Subcutaneous abdominal adipose tissue (tissue), 5 donors: ENCODE data around the gene SRP68.
A peak's percentile ranks its signal among the peaks of the same experiment; 100 is the strongest.

Experiments
- H3K27ac ChIP-seq: one replicate; pipeline ENCODE4 v1.7.0; 2013; ENCODE audit warnings: low read depth, mild to moderate bottlenecking, inconsistent platforms, low read length, moderate library complexity
- H3K27me3 ChIP-seq, 5 donors: one replicate each; pipeline ENCODE4 v1.7.0; 2013; ENCODE audit warnings: low read length in 5 of 5, inconsistent platforms in 1 of 5; ENCODE audit not compliant: control insufficient read depth in 5 of 5, insufficient read depth in 4 of 5
- H3K36me3 ChIP-seq, 5 donors: one replicate each; pipeline ENCODE4 v1.7.0; 2013; ENCODE audit warnings: low read length in 5 of 5; ENCODE audit not compliant: control insufficient read depth in 5 of 5, insufficient read depth in 5 of 5
- H3K4me1 ChIP-seq, 5 donors: one replicate each; pipeline ENCODE4 v1.7.0; 2013; ENCODE audit warnings: low read length in 5 of 5, mild to moderate bottlenecking in 3 of 5, moderate library complexity in 1 of 5; ENCODE audit not compliant: control insufficient read depth in 5 of 5, insufficient read depth in 5 of 5
- H3K4me3 ChIP-seq, 5 donors: one replicate each; pipeline ENCODE4 v1.7.0; 2013; ENCODE audit warnings: low read length in 5 of 5, low read depth in 1 of 5
- H3K9ac ChIP-seq, 5 donors: one replicate each; pipeline ENCODE4 v1.7.0; 2013; ENCODE audit warnings: low read length in 5 of 5, mild to moderate bottlenecking in 4 of 5, moderate library complexity in 3 of 5
- H3K9me3 ChIP-seq, 5 donors: one replicate each; pipeline ENCODE4 v1.7.0; 2013; ENCODE audit warnings: low read length in 5 of 5; ENCODE audit not compliant: control insufficient read depth in 5 of 5
- donor health status: healthy.
- donor health status: healthy.
- donor health status: healthy.
- donor health status: healthy.
- donor health status: healthy.

Gene SRP68

GRCh38 chr17:76104140-76104895 lies 32.0 kb upstream of the SRP68 start:
- no peaks in the 10 kb centered on the region for H3K27me3 ChIP-seq
- H3K9ac ChIP-seq = peak overlapping the region in 4 of 5 donors; percentile 53 to 96 (median 84)
- peak overlapping the region; percentile 72 for H3K27ac ChIP-seq
- H3K36me3 ChIP-seq = peaks cover 0 to 28% (median 17%) of the 10 kb centered on the region in 5 donors
- peak overlapping the region; percentile 63 to 94 (median 79) for H3K4me3 ChIP-seq
- no peaks in the 10 kb centered on the region for H3K9me3 ChIP-seq
- H3K4me1 ChIP-seq = peaks cover 6 to 22% (median 20%) of the 10 kb centered on the region in 5 donors

GRCh38 chr17:76103274-76104139 lies 31.2 kb upstream of the SRP68 start, which contains the start of gene EXOC7:
Gene EXOC7, minus strand, starts transcription at chr17:76103787. Its CDS starts 95 bp downstream, at chr17:76103692.
- peaks cover 3 to 32% (median 17%) of the 10 kb centered on the region in 5 donors for H3K36me3 ChIP-seq
- no peaks in the 10 kb centered on the region for H3K9me3 ChIP-seq
- peaks cover 6 to 22% (median 20%) of the 10 kb centered on the region in 5 donors for H3K4me1 ChIP-seq
- H3K4me3 ChIP-seq = peak within 1 kb of the TSS; percentile 63 to 99 (median 79)
- H3K27ac ChIP-seq = peak within 1 kb of the TSS; percentile 72
- H3K27me3 ChIP-seq = no peaks in the 10 kb centered on the region
- peak within 1 kb of the TSS; percentile 53 to 96 (median 87) for H3K9ac ChIP-seq

- peak overlapping the region; percentile 53 to 96 (median 87) for H3K9ac ChIP-seq
- peaks cover 6 to 22% (median 20%) of the 10 kb centered on the region in 5 donors for H3K4me1 ChIP-seq
- H3K36me3 ChIP-seq = peaks cover 3 to 36% (median 18%) of the 10 kb centered on the region in 5 donors
- no peaks in the 10 kb centered on the region for H3K27me3 ChIP-seq
- peak overlapping the region; percentile 63 to 99 (median 79) for H3K4me3 ChIP-seq
- H3K9me3 ChIP-seq = no peaks in the 10 kb centered on the region
- peak overlapping the region; percentile 72 for H3K27ac ChIP-seq
Measured at GRCh38 chr17:76102944-76103273, 30.6 kb upstream of the SRP68 start.

GRCh38 chr17:76097716-76098295 lies 25.5 kb upstream of the SRP68 start:
- Histone ChIP-seq H3K27me3 (no peaks in the 10 kb centered on the region), H3K9me3 (no peaks in the 10 kb centered on the region), H3K9ac (no peak overlapping the region), H3K27ac (no peak overlapping the region), H3K36me3 (peaks cover 7 to 79% (median 61%) of the 10 kb centered on the region in 5 donors), H3K4me3 (no peak overlapping the region), H3K4me1 (peaks cover 4 to 10% (median 7%) of the 10 kb centered on the region in 5 donors)

- H3K27me3 ChIP-seq = no peaks in the 10 kb centered on the region
- H3K9ac ChIP-seq = no peak overlapping the region
- H3K4me3 ChIP-seq = no peak overlapping the region
- H3K27ac ChIP-seq = no peak overlapping the region
- no peaks in the 10 kb centered on the region for H3K9me3 ChIP-seq
- H3K4me1 ChIP-seq = peaks cover 0 to 7% (median 0%) of the 10 kb centered on the region in 5 donors
- H3K36me3 ChIP-seq = peaks cover 7 to 83% (median 62%) of the 10 kb centered on the region in 5 donors
Measured at GRCh38 chr17:76095943-76096342, 23.6 kb upstream of the SRP68 start.

- no peaks in the 10 kb centered on the region for H3K27me3 ChIP-seq
- peaks cover 0 to 7% (median 0%) of the 10 kb centered on the region in 5 donors for H3K4me1 ChIP-seq
- H3K27ac ChIP-seq = no peak overlapping the region
- H3K4me3 ChIP-seq = no peak overlapping the region
- H3K9ac ChIP-seq = no peak overlapping the region
- H3K9me3 ChIP-seq = no peaks in the 10 kb centered on the region
- peaks cover 7 to 85% (median 73%) of the 10 kb centered on the region in 5 donors for H3K36me3 ChIP-seq
Measured at GRCh38 chr17:76094046-76094445, 21.7 kb upstream of the SRP68 start.

GRCh38 chr17:76092526-76093413 lies 20.5 kb upstream of the SRP68 start:
- no peak overlapping the region for H3K4me3 ChIP-seq
- no peaks in the 10 kb centered on the region for H3K27me3 ChIP-seq
- H3K27ac ChIP-seq = no peak overlapping the region
- H3K9ac ChIP-seq = no peak overlapping the region
- H3K4me1 ChIP-seq = peaks cover 0 to 7% (median 0%) of the 10 kb centered on the region in 5 donors
- H3K36me3 ChIP-seq = peaks cover 4 to 90% (median 84%) of the 10 kb centered on the region in 5 donors
- no peaks in the 10 kb centered on the region for H3K9me3 ChIP-seq

GRCh38 chr17:76091526-76092286 lies 19.4 kb upstream of the SRP68 start:
- H3K36me3 ChIP-seq = peaks cover 4 to 90% (median 84%) of the 10 kb centered on the region in 5 donors

More at GRCh38 chr17:76091526-76092286, 19.4 kb upstream of the SRP68 start:
- H3K9me3 ChIP-seq = no peaks in the 10 kb centered on the region
- no peak overlapping the region for H3K9ac ChIP-seq
- H3K4me1 ChIP-seq = peaks cover 0 to 7% (median 0%) of the 10 kb centered on the region in 5 donors
- H3K27me3 ChIP-seq = no peaks in the 10 kb centered on the region
- H3K4me3 ChIP-seq = no peak overlapping the region
- no peak overlapping the region for H3K27ac ChIP-seq
